Measurements from ENCODE around the gene KCND3. TPM values are rescaled to one million over a fixed set of nuclear protein-coding genes. Genes with fewer than 3 reads are reported as not detected.

Gene KCND3
- total RNA-seq, 1 experiment from 2014 or later = 0.17 TPM

DNA sequence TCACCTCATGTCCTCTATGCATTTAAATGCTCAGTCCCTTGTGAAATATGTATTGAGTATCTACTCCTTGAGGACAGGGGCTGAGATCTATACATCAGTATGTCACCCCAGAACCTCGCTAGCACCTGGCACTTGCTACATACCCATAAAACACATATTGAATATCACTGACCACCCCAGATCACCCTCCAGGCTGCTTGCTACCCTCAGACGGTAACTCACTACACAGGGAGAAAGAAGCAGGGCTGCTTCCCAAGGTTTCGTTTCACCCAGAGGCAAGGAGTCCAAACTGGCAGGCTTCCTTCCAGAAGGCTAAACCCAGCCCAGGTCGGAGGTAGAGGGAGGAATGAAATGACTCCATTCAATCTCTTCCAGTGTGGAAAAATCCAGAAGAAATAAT, 258.8 kb downstream of the KCND3 start:
- no peak for DNase-seq (ENCODE audit: low spot score)

DNA sequence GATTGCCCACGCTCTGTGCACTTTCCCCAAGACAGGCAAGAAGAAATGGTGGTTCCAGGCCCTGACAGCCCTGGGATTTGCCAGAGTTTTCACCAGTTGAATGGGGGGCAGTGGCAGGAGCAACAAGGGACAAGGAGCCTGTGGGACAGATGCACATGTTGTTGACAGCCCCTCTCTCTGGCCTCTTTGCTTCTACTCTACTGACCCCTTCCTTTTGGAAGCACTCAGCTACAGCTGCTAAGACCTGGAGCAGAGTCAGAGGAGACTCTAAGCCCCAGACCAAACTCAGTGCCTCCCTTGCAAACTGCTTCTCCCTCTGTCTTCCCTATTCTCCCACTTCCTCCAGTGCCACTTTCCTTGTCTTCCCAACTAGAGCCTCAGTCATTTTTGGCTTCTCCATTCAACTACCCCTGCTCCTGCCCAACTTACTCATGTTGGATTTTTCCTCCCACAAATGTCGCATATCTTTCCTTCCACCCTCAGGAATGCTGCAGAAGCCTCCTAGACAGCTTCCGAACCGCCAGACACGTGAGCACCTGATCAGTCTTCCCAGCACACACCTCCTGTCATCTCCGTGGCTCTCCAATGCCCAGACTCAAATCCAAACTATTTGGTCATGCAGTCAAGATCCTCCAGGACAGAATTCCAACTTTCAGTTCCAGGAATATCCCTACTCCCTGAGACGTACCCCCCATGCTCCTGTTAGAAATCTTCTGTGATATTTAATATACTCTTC, 259.4 kb downstream of the KCND3 start:
- DNase-seq (ENCODE audit: low spot score) = no peak

DNA sequence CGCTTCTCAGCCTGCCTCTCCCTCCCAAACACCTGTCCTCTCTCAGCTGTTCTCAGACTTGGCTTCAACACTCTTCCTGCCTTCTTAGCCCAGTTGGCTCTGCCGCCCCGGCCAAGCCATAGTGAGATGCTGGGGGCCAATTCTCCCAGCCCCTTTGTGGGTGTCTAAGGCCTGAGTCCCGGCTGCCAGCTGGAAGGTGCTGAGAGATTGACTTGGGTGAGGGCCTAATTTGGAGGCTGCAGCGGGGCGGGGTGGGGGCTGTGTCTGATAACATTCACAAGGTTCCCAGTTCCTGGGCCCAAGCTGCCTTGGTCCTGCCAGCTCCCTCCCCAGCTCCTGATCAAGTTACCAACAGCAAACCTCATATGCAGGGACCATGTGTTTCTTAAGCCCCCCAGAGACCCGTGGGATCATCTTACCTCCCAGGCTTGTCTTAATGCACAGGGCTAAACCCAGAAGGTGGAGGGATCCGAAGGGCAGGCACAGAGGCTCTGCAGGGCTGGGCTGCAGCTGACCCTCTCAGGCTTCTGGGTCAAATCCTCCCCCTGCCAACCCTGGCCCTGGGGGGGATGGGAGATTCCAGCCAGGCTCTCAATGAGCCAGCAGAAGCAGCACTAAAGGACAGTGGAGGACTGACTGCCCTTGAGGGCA, 260.1 kb downstream of the KCND3 start:
- no peak for DNase-seq (ENCODE audit: low spot score)

DNA sequence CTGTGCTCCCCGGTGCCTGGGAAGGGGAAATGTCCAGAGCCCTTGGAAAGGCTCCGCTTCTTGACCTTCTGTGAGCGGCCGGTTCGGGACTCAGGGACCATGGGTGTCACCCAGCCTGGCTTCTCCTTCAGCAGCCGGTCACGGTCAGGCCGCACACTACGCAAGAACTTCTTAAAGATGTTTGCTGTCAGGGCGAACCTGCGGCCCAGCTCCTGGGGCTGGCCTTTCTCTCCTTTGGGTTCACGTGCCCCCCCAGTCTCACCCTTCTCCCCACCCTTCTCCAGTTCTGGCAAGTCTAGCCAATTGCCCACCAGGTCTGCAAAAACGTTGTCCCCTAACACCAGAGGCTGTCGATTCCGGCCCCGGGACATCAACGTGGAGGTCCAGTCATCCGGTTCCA, 262.4 kb downstream of the KCND3 start:
- no peak for DNase-seq (ENCODE audit: low spot score)

DNA sequence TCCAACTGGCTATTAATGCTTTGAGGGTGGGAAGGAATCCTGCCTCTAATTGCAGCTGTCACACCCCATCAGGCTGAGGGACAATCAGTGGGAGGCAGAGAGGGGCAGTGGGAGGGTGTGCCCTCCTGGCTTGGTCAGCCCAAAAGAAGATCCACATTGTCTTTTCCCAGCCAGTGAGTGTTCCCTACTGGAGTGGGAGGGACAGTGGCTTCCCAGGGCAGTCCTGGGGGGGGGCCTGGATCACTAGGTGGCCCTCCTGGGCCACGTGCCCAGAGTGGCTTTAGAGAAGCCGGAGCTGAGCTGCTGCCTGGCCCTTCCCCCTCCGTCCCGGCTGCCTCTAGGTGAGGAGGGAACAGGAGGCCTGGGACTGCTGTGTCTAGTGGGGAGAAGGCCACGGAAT, 264.3 kb downstream of the KCND3 start:
- no peak for DNase-seq (ENCODE audit: low spot score)

DNA sequence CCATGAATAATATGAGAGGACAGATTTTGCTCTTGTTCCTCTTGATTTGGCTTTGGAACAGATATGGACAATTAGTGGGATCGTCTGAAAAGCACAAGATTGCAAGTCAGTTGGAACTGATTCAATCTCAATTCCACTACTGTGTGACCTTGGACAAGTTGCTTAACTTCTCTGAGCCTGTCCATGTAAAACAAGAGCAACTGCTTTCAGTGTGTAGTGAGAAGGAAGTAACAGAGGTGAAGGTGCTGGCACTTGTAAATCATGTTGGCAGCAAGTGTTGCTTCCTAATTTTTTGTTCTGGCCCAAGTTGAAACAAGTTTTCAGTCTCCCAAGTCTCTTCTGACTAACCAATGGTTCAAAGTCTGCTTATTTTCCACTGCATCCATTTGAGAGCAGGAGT, 265.6 kb downstream of the KCND3 start:
- DNase-seq (ENCODE audit: low spot score) = no peak

DNA sequence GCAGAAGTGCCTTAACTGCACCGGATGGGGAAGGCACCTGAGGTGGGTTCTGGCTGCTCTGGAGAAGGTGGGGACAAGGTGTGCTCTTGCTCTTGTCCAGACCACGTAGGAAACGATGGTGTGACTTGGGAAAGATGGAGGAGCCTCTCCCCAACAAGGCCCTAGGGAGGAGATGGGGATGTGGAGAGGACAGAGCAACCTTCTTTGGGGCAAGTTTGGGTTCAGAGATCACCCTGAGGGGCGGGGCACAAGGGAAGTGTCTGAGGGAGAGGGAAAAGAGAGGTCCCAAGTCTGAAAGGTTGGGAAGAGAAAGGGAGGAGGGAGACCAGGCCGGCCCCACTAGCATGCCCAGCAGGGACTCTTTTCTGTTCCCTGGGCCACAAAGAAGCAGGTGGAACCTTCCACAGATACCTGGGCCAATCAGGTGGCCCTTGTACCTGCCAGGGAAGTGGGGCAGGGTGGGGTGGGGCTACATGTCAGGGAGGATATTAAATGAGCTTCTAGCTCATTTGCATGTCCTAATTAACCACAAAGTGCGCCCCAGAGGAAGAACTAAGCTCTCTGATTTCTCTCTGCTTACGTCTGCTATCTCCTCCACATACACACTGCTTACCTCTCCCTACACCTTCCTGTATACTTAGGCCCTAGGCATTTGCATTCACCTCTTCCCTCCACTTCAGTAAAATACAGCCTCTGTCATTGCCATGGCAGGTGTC, 266.2 kb downstream of the KCND3 start:
- DNase-seq (ENCODE audit: low spot score) = no peak

DNA sequence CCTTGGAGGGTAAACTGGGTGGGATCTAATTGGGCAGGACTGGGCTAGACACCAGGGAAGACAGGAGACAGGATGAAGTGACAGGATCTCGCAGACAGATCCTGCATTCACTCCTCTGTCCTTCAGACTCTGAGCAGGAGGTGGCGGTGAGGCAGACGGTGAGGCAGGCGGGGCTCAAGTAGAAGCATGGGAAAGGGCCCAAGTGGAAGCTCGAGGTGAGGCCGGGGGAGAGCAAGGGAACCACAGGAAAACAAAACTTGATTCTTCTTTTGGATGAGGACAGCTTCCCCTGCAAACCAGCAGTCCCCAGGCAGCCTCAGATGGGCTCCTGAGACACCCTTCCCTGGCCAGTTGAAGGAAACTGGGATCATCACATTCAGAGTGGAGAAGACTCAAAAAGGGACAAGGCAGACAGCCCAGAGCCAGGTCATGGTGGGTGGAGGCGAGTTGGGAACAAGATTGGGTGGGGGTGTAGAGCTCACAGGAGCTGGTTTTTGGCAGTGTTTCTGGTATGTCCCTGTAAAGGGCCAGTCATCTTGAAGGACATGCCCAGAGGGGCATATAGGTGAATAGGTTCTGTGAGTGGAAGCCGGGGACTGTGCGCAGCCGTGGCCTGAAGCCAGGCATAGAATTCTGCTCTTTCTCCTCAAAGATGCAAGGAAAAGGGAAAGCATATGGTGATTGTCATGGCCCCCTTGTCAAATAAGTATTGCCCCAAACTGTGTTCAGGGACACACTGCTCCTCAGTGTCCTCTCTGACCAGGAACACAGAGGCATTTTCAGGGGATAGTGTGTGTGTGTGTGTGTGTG, 268.3 kb downstream of the KCND3 start:
- no peak for DNase-seq (ENCODE audit: low spot score)

Other genes with a start within 250 kb of the KCND3 start
- gene DDX20, start 233.8 kb downstream of the KCND3 start, total RNA-seq (2014; rRNA removed; shearing (Covaris generic)) = 23.3 and 28.5 TPM in 2 replicates

Measured in A172 (cell line).